HG02973 (cell line): ENCODE data around the gene ORAI2.
"Not testable (repeated sequence)": the region's sequence is repeated elsewhere in the genome, so short reads cannot be mapped to it uniquely, and the experiment has no call there.

Source experiments
- ATAC-seq: cut with Tn5 transposase; IDR thresholded peaks from one replicate; pipeline ENCODE4 v1.9.1; 2021; ENCODE audit warnings: moderate library complexity; ENCODE audit not compliant: unreplicated experiment

The ORAI2 gene

DNA sequence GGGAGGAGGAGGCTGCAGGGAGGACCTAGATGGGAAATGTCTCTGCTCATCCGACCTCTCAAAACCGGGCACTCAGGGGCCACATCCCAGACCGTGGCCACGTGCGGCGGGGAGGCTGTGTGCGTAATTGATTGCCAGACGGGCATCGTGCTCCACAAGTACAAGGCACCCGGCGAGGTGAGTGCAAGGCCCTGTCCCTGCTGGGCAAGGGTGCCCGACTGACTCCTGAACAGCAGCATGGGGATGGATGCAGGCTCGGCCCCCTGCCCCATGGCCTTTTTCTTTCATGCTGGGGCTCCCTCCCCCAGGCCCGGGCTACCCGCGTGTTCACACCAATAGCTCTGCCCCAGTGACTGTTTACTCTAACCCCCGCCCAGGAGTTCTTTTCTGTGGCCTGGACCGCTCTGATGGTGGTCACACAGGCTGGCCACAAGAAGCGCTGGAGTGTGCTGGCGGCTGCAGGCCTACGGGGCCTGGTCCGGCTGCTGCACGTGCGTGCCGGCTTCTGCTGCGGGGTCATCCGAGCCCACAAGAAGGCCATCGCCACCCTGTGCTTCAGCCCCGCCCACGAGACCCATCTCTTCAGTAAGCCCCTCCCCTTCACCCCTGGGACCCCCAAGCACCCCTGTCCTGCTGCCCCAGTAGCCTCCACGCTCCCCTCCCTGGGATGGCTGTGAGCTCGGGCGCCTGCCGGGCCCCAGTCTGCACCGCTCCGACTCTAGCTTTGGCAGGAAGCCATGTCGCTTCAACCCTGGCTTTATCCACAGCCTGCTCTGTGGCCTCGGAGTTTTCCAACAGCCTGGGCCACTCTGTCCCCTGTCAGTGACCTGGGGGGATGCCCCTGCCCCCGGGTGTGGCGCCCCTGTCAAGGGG lies 35.3 kb downstream of the ORAI2 start:
- ATAC-seq: no peak

DNA sequence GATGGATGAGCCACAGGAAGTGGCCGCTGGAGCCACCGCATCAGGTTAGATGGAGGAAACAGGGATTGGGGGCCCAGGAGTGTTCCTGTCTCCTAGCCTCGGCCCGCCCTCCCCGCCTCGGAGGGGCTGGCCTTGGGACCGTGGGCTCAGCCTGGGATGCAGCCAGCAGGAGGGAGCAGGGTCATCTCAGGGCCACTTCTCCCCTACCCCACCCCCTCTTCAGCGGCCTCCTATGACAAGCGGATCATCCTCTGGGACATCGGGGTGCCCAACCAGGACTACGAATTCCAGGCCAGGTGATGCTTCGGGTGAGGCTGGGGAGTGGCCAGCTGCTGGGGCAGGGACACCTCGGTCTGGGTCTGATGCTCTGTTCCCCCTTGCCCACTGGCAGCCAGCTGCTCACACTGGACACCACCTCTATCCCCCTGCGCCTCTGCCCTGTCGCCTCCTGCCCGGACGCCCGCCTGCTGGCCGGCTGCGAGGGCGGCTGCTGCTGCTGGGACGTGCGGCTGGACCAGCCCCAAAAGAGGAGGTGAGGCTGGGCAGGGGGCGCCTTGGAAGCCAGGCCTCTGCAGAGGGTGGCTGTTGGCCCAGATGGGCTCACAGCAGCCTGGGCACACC lies 36.1 kb downstream of the ORAI2 start:
- ATAC-seq: no peak

DNA sequence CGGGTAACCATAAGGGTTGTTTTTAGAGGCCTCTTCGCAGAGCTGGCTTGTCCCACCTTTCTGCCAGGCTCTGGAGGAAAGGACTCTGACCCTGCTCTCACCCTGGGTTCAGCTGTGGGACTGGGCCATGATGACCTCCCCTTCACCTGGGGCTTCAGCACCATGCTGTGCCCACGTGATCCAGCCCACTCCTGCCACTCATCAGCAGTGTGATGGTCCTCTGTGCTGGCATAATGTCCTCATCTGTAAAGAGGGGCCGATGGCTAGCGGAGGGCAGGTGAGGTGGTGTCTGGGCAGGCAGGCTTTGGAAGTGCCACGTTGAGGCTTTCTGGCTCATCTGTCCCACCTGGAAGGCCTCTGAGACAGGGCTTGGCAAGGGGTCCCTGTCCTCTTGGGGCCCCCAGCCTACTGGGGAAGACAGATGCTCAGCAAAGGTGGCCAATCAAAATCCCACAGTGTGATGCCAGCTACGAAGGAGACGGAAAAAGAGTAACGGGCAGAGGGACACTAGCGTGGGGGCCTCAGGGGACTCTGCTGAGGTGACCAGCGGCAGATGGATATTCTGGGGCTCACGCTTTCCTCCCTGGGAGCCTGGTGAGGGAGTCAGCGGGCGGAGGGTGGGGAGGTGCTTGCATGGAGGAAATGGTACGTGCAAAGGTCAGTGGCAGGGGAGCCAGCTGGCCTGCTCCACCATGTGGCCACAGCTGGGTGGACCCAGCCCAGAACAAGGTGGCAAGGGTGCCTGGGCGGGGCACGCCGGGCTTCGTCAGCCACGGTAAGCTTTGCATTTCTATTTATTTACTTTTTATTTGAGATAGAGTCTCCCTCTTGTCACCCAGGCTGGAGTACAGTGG lies 36.8 kb downstream of the ORAI2 start:
- ATAC-seq: no peak

DNA sequence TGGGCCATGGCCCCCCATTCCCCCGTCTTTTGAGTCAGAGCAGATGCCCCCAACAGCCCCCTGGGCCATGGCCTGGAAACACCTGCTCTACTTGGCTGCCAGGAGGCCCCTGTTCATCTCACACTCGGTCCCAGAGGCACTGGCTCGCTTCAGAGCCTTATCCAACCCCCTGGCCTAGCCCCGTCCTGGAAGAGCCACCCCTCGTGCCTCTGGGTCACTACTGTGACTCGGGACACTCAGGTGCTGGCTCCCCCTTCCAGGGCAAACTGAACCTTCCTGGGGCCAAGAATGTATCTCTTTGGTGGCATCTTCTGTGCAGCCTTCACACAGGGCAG lies 38.4 kb downstream of the ORAI2 start:
- ATAC-seq: no peak

DNA sequence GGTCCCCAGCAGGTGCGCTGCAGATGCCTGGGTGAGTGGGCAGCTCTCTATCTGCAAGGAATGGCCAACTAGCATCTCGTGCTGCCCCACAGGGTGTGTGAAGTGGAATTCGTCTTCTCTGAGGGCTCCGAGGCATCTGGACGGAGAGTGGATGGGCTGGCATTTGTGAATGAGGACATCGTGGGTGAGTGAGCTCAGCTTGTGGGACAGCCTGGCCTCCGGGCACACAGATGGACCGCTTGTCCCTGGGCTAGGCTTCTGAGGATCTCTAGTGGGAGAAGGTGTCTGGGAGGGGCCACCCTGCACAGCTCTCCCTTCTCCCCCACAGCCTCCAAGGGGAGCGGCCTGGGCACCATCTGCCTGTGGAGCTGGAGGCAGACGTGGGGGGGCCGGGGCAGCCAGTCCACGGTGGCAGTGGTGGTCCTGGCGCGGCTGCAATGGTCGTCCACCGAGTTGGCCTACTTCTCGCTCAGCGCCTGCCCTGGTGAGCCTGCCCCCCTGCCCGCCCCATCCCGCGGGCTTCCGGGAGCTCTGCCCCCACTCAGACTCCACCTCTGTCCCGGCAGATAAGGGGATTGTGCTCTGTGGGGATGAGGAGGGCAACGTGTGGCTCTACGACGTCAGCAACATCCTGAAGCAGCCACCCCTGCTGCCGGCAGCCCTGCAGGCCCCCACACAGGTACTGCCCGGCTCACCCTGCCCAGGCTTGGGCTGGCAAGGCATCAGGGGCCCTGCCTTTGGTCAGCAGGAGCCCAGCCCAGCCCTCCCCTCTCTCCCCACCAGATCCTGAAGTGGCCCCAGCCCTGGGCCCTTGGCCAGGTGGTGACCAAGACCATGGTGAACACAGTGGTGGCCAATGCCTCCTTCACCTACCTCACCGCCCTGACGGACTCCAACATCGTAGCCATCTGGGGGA lies 39.0 kb downstream of the ORAI2 start:
- ATAC-seq: no peak

DNA sequence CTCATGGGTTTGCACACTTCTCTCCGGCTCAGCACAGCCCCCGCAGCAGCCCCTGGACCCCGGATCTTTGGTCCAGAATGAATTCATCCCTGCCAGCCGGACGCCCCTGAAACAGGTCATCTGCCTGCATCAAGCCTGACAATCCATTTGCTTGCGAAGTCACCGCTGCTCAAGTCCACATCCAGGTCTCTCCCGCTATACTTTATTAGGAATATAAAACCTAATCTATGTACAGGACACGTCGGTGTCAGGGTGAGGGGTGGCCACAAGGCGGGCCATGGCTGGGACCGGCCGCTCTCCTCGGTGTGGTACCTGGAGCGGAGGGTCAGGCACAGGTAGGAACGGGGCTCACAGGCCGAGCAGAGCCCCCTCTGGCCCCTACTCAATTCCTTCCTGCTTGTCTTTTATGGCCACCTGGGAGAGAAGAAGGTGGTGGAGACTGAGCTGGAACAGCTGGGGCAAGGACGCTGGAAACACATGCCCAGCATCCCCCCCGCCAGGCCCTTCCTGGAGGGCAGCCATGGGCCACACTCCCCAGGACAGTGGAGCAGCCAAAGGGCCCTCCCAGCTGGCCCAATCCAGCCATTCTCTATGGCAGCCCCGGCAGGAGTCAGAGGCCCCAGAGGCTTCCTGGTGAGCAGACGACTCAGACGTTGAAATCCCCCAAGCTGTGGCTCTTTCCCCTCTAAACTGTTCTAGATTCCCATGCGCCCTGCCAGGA lies 40.1 kb downstream of the ORAI2 start:
- ATAC-seq: no peak

DNA sequence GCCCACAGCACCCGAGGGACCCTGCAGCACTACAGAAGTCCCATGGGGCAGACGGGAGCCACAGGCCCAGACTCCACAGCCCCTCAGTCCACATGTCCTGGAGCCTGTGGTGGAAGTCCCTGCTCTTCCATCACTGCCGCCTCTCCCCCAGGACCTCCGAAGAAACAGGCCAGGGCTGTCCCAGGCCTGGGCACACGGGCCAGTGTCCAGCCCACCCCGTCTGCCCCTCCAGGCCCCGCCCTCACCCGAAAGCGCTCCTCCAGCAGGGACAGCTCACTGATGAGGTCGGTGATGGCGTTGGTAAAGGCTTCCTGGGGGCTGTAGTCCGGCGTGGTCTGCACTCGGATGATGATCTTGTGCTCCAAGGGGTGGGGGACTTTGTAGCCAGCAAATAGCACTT lies 40.7 kb downstream of the ORAI2 start:
- ATAC-seq: not testable (repeated sequence)

DNA sequence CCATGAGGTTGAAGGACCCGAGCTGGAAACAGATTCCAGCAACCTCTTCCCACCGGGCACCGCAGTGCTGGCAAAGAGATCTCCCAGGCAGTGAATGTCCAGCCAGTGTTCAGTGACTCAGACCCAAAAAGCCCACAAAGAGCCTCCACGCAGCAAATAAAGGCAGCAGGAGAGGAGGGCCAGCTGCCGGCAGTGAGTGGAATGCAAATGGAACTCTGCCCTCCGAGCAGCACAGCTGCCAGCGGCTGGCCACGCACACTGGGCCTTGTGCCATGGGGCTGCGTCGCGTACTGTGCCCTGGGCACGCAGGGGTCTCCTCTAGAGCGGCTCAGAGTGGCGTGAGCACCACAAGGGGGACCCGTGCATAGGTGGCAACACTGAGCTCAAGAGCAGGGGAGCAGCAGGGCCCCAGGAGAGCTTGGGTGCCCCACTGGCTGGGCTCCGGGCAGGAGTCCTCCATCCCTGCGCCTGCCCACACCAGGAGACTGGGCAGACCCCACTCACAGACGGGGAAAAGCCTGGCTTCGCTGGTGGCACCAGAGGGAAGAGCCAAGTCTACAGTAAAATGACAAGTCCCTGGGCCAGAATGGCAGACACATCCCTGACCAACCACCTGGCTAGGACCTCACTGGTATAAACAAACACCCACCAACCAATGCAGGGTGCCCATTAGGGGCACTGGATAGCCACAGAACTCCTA lies 41.5 kb downstream of the ORAI2 start:
- ATAC-seq: not testable (repeated sequence)

DNA sequence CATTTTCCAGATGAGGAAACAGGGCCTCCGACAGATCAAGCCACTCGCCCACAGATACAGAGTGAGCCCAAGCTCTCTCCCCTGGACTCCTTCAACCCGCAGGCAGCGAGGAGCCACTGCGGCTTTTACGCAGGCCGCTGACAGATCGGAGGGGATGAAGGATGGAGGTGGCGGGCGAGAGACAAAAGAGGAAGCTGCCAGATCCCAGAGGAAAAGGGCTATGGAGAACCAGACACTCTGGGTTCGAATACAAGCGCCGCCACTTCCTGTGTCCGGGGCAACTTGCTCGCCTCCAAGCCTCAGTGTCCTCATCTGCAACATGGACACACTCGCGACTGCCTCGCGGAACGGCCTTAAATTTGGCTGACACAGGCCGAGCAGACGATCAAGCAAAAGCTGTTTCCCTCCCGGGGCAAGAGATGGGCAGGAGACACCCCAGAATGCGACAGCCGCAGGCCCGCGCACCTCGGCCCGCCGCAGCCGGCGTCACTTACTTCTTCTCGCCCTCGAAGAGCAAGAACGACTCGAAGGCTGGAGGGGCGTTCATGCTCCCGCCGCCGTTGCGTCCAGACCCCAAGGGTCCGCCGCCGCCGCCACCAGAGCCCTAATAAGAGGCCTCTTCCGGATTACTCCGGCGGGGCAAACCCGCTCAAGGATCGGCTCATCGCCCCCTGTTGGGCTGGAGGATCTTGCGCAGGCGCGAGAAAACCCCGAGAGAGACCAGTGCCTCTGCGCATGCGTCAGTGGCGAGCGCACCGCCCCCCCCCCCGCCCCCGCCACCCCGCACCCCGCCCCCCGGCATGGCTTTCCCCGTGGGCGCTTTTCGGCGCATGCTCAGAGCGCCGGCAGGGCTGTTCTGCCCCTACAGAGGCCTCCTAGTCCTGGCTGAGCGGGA lies 45.2 kb downstream of the ORAI2 start, which contains the start of gene POLR2J:
TSS of gene POLR2J (minus strand) at position 609 of the 895 bp plus-strand sequence. CDS start at position 547, 62 bp downstream.
- ATAC-seq: peak; percentile 61

DNA sequence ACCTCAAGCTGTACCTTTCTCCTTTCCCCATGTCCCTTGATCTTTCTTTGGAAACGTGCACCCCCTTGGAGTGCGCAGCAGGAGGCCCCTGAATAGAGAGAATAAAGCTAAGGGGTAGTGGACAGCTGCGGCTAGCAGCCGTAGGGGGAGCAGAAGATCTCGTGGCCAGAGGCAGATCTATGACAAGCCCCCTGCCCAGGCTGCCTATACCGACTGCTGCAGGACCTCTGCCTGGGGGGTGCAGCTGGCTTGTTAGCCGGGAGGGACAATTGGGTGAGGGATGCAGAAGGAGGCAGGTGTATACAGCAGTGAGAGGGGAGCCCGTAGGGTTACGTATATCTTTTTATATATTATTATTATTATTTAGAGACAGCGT lies 45.8 kb downstream of the ORAI2 start:
- ATAC-seq: peak; percentile 30

DNA sequence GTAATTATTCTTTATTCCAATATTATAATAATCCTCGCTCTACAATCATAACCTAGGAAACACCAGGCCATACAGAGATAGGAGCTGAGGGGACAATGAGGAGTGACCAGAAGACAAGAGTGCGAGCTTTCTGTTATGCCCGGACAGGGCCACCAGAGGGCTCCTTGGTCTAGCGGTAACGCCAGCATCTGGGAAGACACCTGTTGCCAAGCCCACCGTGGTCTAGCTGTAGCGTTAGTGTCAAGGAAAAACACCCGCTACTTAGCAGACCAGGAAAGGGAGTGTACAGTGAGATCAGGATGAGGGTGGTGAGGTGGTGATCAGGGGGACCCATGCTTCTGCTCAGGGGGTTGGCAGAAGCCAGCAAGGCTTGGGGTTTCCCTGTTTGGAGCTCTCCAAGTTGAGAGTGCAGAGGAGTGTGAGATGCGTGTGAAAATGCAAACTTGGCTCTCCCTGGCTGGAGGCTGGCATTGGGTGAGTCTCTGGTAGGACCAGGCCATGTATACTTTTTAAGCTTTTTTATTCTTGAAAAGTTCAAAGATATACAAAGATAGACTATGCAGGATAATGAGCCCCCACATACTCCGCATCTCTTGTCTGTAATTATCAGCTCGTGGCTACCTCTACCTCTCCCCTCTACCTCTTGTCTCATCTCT lies 46.7 kb downstream of the ORAI2 start:
- ATAC-seq: not testable (repeated sequence)

DNA sequence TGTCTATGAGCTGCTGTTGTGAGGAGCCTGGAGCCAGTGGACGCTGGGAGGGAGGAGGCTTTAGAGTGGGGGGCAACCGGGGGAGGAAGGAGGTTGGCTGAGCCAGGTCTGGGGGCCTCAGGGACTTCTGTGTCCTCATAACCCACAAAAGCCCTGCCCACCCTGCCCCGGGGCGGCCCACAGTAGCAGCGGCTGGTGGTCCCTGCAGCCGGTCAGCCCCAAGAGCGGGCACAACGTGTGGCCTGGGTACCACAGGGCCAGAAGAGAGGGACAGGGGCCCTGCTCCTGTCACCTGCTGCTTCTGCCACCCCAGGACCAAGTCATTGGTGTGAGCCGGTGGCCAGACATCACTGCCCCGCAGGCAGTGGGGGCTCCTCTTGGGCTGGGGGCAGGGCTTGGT lies 48.6 kb downstream of the ORAI2 start:
- ATAC-seq: not testable (repeated sequence)

DNA sequence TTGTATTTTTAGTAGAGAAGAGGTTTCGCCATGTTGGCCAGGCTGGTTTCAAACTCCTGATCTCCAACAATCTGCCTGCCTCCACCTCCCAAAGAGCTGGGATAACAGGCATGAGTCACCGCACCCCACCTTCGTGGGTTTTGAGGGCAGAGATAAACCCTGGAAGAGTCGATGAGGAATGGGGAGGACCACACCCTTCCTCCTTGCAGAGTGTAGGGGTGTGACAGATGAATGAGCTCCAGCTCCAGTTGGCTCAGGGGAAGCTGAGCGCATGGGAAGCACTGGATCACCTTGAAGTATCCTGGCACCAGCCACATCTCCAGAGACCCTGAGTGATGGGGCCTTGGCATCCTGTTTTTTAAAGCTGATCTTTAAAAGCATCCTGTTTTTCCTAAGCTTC lies 50.9 kb downstream of the ORAI2 start:
- not testable (repeated sequence) for ATAC-seq

DNA sequence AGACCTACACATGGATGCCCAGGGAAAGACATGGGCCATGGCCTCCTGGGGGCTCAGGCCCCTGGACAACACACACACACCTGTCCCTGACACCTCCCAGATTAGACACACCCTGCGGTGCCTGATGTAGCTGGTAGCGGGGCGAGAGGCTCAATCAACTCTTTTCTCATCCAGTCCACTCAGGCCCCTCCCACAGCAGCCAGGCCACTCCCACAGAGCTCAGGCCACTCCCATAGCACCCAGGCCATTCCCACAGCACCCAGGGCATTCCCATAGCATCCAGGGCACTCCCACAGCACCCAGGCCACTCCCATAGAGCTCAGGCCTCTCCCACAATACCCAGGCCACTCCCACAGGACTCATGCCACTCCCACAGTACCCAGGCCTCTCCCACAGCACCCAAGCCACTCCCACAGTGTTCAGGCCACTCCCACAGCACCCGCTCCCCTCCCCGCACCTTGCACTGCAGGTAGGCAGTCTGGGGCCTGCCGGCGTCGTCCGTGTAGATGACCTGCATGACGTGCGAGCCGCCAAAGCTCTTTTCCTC lies 57.2 kb downstream of the ORAI2 start:
- ATAC-seq: peak; percentile 40

DNA sequence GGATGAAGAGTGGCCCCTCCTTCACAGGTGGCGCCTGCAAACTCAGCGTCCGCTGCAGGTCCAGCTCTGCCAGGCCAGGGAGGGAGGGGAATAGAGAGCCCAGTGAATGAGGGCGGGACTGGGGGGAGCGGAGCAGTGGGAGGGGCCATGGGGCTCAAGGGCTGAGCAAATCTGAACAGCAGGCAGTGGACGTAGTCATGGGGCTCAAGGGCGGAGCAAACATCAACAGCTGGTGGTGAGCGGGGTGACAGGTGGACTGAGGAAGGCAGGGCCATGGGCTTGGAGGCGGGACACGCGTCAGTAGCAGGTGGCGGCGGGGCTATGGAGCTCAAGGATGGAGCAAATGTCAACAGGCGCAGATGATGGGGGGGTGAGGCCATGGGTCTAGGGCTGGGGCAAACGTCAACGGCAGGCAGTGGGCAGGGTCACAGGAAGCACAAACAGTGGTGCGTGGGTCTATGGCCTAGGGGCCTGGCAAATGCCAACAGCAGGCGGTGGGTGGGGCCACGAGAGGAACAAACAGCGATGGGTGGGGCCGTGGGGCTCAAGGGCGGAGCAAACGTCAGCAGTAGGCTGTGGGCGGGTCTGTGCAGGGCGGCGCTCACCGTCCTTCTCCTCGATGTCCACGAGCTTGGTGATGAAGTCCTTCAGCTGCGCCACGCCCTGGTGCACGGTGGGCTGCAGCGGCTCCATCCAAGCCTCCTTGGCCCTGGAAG lies 60.0 kb downstream of the ORAI2 start:
- ATAC-seq: peak; percentile 24

DNA sequence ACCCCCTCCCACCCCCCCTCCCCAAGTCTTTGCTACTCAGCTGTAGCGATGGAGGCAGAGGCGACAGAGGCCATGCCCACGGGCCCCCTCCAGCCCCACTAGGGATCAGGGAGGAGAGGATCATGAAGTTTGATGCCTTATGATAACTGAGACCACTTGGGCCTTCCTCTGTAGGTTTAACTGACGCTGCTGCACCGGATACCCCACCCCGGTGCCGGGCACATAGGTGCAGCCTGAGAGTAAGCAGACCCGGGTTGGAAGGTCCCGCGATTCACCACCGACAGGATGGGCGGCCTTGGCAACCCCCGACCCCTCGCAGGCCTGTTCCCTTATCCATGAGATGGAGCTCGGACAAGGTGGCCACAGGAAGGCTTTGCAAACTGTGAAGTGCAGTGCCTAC lies 60.7 kb downstream of the ORAI2 start:
- ATAC-seq: not testable (repeated sequence)
